HG03378 (cell line): ENCODE results near the gene POLR1E.

ENCODE experiments used
- ATAC-seq: cut with Tn5 transposase; IDR thresholded peaks from one replicate; pipeline ENCODE4 v1.9.1; 2021; ENCODE audit warnings: mild to moderate bottlenecking, moderate library complexity; ENCODE audit not compliant: unreplicated experiment

Gene POLR1E

DNA sequence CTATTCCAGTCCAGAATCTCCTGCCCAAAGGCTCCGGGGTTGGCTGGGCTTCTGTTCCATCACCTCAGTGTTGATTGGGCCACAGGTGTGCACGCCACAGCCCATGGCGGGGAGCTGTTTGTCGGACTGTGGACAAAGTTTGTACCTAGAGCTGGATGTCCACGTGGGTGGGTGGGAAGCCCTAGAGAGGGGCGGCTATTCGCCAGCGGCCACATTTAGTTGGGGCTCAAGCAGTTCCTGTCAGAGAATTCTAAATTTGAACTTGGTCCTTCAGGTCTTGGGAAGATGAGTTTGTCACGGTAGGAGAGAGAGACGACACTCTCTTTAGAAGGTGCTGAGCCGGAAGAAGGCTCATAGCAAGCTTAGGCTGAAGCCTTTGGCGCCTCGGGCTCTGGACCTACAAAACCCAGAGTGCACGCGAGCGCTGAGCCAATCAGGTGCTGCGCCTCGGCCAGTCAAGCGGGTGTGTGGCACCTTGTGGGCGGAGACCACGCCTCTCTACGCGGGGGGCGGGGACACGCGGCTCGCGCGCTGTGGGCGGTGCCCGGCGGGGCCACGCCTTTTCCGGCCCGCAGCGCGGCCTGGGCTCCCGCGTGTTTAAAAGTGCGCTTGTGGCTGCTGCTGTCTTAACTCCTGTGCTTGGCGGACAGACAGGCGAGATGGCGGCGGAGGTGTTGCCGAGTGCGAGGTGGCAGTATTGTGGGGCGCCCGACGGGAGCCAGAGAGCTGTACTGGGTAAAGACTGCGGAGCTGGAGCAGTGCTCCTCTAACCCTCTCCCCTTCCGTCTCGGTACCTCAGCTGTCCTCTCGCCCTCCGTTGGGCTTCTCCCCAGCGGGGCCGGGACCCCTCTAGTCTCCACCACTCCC lies at the start of gene POLR1E:
Gene POLR1E (plus strand): TSS at position 560 of the 867 bp plus-strand sequence. CDS start 100 bp downstream, at position 660.
- ATAC-seq = peak; percentile 91

DNA sequence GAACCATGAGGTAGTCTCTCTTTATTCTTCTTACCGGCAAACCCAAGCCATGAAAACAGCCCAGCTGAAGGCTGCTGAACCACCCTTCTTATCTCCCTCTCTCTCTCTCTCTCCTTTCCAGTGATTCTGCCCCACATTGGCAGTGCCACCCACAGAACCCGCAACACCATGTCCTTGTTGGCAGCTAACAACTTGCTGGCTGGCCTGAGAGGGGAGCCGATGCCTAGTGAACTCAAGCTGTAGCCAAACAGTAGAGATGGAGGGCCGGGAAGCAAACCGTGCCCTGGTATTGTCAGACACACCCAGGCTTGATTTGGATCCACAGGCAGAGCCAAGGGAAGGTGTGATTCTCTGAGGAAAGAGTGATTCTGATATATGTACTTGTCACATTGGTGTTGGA lies 49.2 kb upstream of the POLR1E start:
- no peak for ATAC-seq

DNA sequence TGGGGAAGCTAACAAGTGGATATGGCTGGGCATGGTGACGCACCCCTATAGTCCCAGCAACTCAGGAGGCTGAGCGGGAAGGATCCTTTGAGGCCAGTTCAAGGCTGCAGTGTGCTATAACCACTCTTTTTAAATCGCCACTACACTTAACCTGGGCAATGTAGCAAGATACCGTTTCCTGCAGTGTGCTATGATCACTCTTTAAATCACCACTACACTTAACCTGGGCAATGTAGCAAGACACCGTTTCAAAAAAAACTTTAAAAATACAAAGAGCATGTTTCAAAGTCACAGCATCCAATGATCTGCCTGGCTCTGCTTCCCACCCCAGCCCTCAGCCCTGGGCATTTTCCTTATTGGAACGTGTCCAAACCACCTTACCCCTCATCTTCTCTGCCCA lies 48.7 kb upstream of the POLR1E start:
- ATAC-seq = no peak

DNA sequence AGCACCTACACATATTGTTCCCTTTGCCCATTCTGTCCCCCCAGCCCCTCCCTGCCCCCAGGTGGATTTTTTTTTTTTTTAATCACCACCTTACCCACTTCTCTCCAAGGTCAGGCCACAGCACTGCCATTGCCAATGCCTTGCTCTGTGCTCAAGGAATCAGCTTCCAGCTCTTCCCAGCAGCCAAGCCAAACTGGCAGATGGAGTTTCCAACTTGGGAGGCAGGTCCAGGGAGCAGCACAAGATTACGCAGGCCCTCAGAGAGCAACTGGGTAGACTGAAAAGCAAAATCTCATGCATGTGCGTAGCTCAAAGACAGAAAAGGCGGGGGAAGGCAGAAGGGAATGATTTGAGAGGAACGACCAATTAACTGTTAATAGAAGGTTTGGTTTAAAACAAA lies 48.1 kb upstream of the POLR1E start:
- ATAC-seq = no peak

DNA sequence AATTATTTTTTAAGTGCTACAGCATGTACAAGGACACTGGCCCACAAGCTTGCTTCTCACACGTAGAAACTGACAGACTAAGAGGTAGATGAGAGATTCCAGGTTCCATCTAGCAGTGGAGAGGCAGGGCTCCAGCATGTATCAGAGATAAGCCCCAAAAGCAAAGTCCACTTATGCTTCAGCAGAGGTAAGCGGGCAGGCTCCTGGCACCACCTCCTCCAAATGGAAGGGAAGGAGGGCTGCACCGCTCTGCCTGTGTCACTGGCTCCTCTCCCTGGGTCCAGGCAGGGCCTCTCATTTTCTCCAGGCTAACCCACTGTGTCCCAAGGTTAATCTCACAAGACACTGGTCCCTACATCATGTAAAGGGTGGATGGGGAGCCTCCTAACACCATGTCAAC lies 47.4 kb upstream of the POLR1E start:
- ATAC-seq = no peak

- no peak for ATAC-seq
Measured at GRCh38 chr9:37441776-37442370, 43.9 kb upstream of the POLR1E start.

DNA sequence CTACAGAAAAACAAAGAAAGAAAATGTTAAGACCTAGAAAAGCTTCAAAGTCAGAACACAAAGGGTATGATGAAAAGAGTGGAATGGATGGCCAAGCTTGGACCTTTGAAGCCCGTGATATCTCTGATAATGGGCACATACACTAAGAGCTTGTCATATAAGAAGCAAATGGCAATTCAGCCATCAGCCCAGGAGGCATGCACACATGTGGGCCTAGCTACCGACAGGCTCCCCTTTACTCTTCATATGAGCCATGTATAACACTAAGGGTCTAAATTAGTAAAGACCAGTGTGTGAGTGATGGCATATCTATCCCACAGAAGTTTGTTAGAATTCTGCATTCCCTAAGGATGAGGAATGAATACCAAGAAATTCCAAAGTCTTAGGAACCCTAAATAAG lies 43.2 kb upstream of the POLR1E start:
- no peak for ATAC-seq

DNA sequence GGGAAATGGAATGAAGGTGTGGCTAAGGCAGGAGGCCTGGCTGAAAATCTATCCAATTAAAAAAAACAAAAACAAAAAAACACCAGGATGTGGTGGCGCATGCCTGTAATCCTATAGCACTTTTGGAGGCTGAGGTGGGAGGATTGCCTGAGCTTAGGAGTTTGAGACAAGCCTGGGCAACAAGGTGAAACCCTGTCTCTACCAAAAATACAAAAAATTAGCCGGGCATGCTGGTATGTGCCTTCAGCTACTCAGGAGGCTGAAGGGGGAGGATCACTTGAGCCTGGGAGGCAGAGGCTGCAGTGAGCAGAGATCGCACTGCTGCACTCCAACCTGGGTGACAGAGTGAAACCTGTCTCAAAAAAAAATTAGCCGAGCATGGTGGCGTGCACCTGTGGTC lies 42.2 kb upstream of the POLR1E start:
- ATAC-seq = no peak

- no peak for ATAC-seq
Measured at GRCh38 chr9:37444890-37445289, 40.9 kb upstream of the POLR1E start.

DNA sequence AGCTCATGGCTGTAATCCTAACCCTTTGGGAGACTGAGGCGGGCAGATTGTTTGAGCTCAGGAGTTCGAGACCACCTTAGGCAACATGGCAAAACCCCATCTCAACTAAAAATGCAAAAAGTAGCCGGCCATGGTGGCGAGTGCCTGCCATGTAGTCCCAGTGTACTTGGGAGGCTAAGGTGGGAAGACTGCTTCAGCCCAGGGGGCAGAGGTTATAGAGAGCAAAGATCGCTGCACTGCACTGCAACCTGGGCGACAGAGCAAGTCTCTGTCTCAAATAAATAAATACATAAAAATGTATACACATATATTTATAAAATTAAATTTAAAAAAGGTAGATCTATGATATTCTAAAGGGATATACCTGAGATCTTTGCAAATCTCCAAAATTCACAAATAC lies 39.9 kb upstream of the POLR1E start:
- no peak for ATAC-seq

GRCh38 chr9:37446401-37446800 lies 39.3 kb upstream of the POLR1E start:
- ATAC-seq = no peak

GRCh38 chr9:37447111-37447510 lies 38.6 kb upstream of the POLR1E start:
- ATAC-seq = no peak

DNA sequence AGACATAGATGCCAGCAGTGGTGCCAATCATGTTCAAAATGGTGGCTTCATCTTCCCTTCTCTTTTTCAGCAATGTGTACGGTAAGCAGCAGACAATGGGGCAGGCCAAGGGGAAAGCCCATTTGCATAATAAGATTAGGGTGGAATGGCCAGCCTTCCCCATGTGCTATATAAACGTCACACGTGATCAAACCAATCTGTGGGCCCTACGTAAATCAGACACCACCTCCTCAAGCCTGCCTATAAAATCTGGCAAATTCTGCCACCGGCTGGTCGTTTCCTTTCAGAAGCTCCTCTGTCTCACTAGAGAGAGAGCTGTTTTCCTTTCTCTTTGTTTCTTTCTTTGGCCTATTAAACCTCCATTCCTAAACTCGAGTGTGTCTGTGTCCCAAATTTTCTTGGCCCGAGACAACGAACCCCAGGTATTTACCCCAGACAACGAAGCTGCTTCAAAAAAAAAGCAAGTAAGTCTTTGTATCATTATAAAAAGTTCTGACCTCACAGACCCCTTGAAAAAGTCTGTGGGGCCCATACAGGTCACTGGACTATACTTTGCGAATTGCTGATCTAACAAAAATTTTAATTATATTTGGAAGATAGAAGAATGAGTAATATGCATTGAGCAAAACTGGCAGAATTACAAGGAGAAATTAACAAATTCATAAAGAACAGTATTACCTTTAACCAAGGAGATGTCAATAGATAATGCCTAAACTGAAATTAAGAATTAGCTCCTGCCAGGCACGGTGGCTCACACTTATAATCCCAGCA lies 35.7 kb upstream of the POLR1E start:
- no peak for ATAC-seq

- no peak for ATAC-seq
Measured at GRCh38 chr9:37451628-37452027, 34.1 kb upstream of the POLR1E start.

- no peak for ATAC-seq
Measured at GRCh38 chr9:37452611-37453010, 33.1 kb upstream of the POLR1E start.

DNA sequence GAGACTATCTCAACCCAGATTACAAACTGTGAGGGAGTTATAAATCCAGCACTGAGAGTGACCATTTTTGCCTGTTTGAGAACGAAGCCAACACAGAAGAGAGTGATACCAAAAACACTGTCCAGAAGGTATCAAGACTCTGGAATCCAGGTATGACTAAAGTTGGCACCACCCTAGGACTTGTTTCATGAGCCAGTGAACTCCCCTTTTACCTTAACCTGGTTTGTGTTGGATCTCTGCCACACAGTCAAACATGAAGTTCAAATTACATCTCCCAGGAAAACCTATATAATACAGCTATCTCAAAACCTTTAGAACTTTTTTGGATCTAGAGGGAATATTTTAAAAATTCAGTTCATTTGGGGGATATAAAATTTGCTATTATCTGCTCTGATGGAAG lies 31.9 kb upstream of the POLR1E start:
- ATAC-seq = no peak

DNA sequence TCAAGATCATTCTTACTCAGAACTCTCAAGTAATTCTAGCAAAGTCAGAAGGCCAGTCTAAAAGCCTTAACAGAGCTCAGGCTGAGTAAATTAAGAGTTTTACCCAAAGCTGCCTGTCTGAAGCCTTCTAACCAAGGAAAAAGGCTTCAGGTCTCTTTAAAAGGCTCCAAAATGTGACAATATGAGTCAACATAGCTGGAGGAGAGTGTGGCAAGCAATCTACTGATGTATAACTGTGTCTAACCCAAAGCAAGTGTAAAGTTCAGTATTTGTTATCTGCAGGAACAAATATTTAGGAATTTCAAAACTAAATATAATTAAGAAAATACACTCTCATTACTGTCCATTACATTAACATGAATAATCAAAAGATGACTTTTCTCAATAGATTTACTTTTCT lies 31.5 kb upstream of the POLR1E start:
- no peak for ATAC-seq

- no peak for ATAC-seq
Measured at GRCh38 chr9:37455884-37456647, 29.7 kb upstream of the POLR1E start.

- no peak for ATAC-seq
Measured at GRCh38 chr9:37456817-37457216, 28.9 kb upstream of the POLR1E start.

DNA sequence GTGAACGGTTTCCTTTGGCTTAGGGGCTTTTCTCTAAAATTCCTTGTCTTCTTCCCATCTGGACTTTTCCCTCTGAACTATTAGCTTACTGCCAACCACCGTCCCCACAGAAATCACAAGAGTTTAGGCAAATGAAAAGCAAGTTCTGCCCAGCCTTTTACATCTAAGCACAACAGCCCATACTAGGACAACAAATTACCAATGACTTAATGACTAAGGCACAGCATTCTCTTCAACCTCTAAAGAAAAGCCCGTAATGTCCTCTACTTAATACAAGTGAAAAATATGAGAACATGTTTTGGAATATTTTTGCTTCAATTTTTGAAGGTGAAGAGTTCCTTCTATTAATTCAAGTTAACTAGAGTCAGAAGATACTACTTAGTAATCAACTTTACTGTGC lies 21.7 kb upstream of the POLR1E start:
- ATAC-seq = no peak
